Colonic mucosa (tissue), 4 donors: Measurements from ENCODE around the gene PRICKLE1. TPM values are rescaled to one million over a fixed set of nuclear protein-coding genes. Genes with fewer than 3 reads are reported as not detected.

Source experiments
- DNase-seq: peaks from one replicate; pipeline ENCODE4 v3.0.0-alpha.2; 2020
- H3K27ac ChIP-seq: fragments of 200-600 bp; one replicate; pipeline ENCODE4 v1.8.0; 2021
- H3K27me3 ChIP-seq: fragments of 200-600 bp; one replicate; pipeline ENCODE4 v1.8.0; 2021
- H3K36me3 ChIP-seq: fragments of 200-600 bp; one replicate; pipeline ENCODE4 v1.8.0; 2021
- H3K4me1 ChIP-seq: fragments of 200-600 bp; one replicate; pipeline ENCODE4 v1.8.0; 2021; ENCODE audit warnings: mild to moderate bottlenecking
- H3K4me3 ChIP-seq: fragments of 200-600 bp; one replicate; pipeline ENCODE4 v1.8.0; 2021
- H3K9ac ChIP-seq, 2 donors: one replicate each; pipeline ENCODE4 v1.7.0; 2013; ENCODE audit warnings: control low read depth in 2 of 2, low read depth in 2 of 2, low read length in 2 of 2
- H3K9me3 ChIP-seq: fragments of 200-600 bp; one replicate; pipeline ENCODE4 v1.8.0; 2021
- intact Hi-C: fragments of 100-400 bp; cut with DNase I; formaldehyde crosslinking; loops from one replicate; pipeline ENCODE4 v1.14.1; 2022
- total RNA-seq, 2 donors: library from RNA; stranded (reverse); fragmentation: NEBNext Ultra II Directional in 1 of 2; extraction: Animal tissue kit (Norgen Biotek cat#: 25700) in 1 of 2; gene quantifications; one replicate each; pipeline ENCODE4 v1.2.1, GENCODE V29; 2021
- TF ChIP-seq, protein P1 (sequence below): fragments of 200-600 bp; IDR thresholded peaks from one replicate; pipeline ENCODE4 v1.8.0; 2022; ENCODE audit warnings: antibody characterized with exemption, mild to moderate bottlenecking
- donor health status: healthy.
- donor health status: DM: no; HTN: no; CAD: no.
- donor health status: DM: no; HTN: no; CAD: no.

Gene PRICKLE1
- total RNA-seq, 2 donors from 2014 or later: 1.1 to 2.9 TPM

DNA sequence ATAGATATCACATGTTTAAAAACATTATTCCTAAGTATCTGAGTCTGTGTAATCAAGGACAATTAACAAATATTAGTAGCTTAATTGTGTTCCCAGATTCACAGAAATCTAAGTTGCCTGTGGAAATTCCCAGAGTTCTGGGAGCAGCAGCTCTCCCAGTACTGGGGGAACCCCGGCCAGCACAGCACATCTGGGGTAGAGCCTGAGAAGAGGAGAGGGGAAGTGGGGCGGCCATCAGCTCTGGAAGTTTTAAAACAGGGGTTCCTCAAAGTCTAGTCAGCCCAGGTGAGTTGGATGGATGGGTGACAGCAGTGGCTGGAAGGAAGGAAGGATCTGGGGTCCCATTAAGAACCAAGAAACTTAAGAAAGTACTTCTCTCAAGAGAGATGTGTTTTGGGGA, 24.6 kb downstream of the PRICKLE1 start:
- no peak for DNase-seq
- no peak overlapping the region for H3K9ac ChIP-seq
- intact Hi-C loops: loop anchor here (5.0 kb wide), 1 partner anchor 83 kb away; no protein-coding TSS in a partner anchor
- H3K36me3 ChIP-seq: no peaks in the 10 kb centered on the region
- no peaks in the 10 kb centered on the region for H3K4me1 ChIP-seq
- H3K4me3 ChIP-seq: no peak overlapping the region
- H3K27me3 ChIP-seq: no peaks in the 10 kb centered on the region
- TF ChIP-seq, protein P1, sequence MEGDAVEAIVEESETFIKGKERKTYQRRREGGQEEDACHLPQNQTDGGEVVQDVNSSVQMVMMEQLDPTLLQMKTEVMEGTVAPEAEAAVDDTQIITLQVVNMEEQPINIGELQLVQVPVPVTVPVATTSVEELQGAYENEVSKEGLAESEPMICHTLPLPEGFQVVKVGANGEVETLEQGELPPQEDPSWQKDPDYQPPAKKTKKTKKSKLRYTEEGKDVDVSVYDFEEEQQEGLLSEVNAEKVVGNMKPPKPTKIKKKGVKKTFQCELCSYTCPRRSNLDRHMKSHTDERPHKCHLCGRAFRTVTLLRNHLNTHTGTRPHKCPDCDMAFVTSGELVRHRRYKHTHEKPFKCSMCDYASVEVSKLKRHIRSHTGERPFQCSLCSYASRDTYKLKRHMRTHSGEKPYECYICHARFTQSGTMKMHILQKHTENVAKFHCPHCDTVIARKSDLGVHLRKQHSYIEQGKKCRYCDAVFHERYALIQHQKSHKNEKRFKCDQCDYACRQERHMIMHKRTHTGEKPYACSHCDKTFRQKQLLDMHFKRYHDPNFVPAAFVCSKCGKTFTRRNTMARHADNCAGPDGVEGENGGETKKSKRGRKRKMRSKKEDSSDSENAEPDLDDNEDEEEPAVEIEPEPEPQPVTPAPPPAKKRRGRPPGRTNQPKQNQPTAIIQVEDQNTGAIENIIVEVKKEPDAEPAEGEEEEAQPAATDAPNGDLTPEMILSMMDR: no peak
- H3K9me3 ChIP-seq: no peaks in the 10 kb centered on the region
- no peak overlapping the region for H3K27ac ChIP-seq

DNA sequence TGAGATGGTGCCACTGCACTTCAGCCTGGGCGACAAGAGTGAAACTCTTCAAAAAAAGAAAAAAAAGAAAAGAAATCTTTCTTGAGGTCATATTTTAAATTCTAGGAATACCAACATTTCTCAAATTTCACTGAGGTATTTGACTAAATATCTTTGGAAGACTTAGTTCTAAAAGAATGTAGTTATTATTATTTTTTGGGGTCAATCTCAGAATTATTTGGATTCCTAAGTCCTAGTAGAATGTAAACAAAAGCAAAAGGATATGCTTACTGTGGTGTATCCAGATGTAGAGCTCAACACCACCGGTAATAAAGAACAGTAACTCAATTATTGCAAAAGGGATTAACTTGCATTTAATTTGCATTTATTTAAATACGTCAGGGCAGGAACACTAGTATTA, 25.0 kb downstream of the PRICKLE1 start:
- no peak overlapping the region for H3K4me3 ChIP-seq
- no peak for DNase-seq
- TF ChIP-seq, protein P1: no peak
- no peaks in the 10 kb centered on the region for H3K9me3 ChIP-seq
- no peaks in the 10 kb centered on the region for H3K4me1 ChIP-seq
- no peaks in the 10 kb centered on the region for H3K36me3 ChIP-seq
- H3K27ac ChIP-seq: no peak overlapping the region
- no peaks in the 10 kb centered on the region for H3K27me3 ChIP-seq
- H3K9ac ChIP-seq: no peak overlapping the region
- intact Hi-C loops: no loop called here

DNA sequence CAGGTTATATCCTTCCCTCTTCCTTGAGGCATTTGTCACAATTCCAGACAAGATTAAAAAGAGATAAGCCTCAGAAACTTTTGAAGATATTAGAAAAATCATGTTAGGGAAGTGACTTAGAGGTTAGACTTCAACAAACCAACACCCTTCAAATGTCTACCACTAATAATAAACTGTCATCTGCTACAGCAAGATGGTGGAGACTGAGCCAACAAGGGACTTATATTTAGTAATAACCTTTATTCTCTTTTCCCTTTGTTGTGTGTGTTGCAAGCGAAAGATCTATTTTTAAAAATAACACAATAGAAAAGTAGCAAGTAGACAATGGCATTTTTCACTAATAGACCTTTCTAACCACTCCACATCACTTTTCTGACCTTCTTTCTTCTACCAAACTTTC, 28.6 kb downstream of the PRICKLE1 start:
- Histone ChIP-seq H3K9ac (no peak overlapping the region), H3K4me1 (no peaks in the 10 kb centered on the region), H3K27me3 (no peaks in the 10 kb centered on the region), H3K4me3 (no peak overlapping the region), H3K36me3 (no peaks in the 10 kb centered on the region), H3K27ac (no peak overlapping the region), H3K9me3 (no peaks in the 10 kb centered on the region)
- TF ChIP-seq, protein P1: no peak
- intact Hi-C loops: no loop called here
- no peak for DNase-seq

DNA sequence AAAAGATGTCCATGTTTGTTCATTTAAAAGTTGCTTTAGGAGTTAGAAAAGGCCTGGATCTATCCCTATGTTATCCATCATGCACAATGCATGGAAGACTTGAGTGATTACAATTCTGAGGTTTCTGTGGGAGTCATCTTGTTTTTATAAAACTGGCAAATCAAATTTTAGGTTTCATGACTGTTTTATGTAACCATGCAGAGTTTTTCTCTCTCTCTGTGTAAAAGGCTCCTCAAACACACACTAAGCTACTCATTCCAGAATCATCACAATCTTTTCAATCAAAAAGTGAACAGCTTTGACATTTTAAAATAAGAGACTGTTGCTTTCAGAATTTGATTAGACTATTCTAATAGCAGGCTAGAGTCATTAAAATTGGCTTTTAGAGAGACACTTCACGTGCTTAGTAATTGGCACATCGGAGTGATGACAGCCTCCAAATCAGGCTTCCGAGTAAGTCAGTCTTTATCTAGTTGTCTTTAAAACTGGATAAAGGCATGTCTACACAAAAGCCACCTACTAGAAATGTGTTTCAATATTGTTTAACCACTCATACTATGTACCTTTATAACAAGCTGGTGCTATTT, 31.9 kb downstream of the PRICKLE1 start:
- TF ChIP-seq, protein P1: no peak
- intact Hi-C loops: loop anchor here (10.0 kb wide), 1 partner anchor 857 kb away; no protein-coding TSS in a partner anchor
- H3K27me3 ChIP-seq: no peaks in the 10 kb centered on the region
- H3K9me3 ChIP-seq: no peaks in the 10 kb centered on the region
- H3K36me3 ChIP-seq: no peaks in the 10 kb centered on the region
- DNase-seq: no peak
- H3K9ac ChIP-seq: no peak overlapping the region
- H3K27ac ChIP-seq: no peak overlapping the region
- H3K4me3 ChIP-seq: no peak overlapping the region
- H3K4me1 ChIP-seq: no peaks in the 10 kb centered on the region

DNA sequence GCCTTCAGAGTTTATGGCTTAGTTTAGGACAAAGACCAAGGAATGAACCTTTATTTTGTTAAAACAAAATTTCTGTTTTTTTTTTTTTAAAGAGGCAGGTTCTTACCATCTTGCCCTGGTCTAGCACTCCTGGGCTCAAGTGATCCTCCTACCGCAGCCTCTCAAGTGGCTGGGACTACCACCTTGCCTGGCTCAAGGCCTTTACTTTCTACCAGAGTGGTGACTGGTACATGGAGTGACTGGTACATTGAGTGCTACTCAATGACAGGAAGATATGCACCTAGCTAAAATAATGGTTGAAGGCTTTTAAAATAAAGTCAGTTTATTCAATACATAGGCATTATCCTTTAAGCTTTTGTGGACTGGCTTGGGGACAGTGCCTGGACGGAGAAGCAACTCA, 32.6 kb downstream of the PRICKLE1 start:
- H3K9me3 ChIP-seq: no peaks in the 10 kb centered on the region
- no peaks in the 10 kb centered on the region for H3K27me3 ChIP-seq
- no peak overlapping the region for H3K27ac ChIP-seq
- H3K4me1 ChIP-seq: no peaks in the 10 kb centered on the region
- intact Hi-C loops: loop anchor here (10.0 kb wide), 1 partner anchor 858 kb away; no protein-coding TSS in a partner anchor
- DNase-seq: no peak
- no peak overlapping the region for H3K9ac ChIP-seq
- H3K4me3 ChIP-seq: no peak overlapping the region
- TF ChIP-seq, protein P1: no peak
- H3K36me3 ChIP-seq: no peaks in the 10 kb centered on the region
